ENCODE measurements around the gene OTULIN. TPM values are rescaled to one million over a fixed set of nuclear protein-coding genes. Genes with fewer than 3 reads are reported as not detected.
A peak's percentile ranks its signal among the peaks of the same experiment; 100 is the strongest.

The OTULIN gene
- total and polyA plus RNA-seq, 2 donors (not counting 1 experiment from before 2014, with no cell fraction given) = 9.8 to 17.8 TPM

DNA sequence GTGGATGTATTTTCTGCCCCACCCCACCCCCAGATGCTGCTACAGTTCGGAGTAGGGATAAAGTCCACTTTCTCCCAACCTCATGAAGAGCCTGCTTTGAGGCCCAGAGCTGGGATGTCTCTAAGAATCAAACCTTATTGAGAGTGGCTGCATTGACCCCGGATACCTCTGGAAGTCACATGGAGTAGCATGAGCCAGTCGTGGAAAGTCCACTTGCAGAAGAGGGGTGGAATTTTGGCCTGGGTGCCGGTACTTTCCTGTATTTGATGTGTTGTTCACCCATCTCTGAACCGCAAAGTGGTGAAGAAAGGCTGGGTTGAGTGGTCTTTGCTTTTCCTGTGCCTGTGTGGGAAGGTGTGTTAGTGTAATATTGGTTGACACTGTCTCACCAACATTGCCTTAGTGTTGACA lies 3.7 kb downstream of the OTULIN start:
- Histone ChIP-seq H2AFZ (ENCODE audit: low read length) (no peak overlapping the region), H3K4me1 (ENCODE audit: control insufficient read depth, extremely low read depth, insufficient read depth, low read length) (peaks cover 1% of the 10 kb centered on the region), H3K27me3 (ENCODE audit: control insufficient read depth, insufficient read depth, low read length) (no peaks in the 10 kb centered on the region), H3K9ac (ENCODE audit: insufficient read depth, low read length) (no peak overlapping the region), H4K20me1 (ENCODE audit: control insufficient read depth, extremely low read depth, insufficient read depth, low read length) (no peaks in the 10 kb centered on the region), H3K9me3 (ENCODE audit: control insufficient read depth, insufficient read depth, low read depth, low read length) (no peaks in the 10 kb centered on the region), H3K4me3 (replicated peaks in 1 of 4; ENCODE audit: control extremely low read depth in 1 of 4, insufficient read depth in 1 of 4, low read depth in 3 of 4, low read length in 4 of 4) (no peak overlapping the region), H3K79me2 (ENCODE audit: control insufficient read depth, insufficient read depth, low read length) (peaks cover 77% of the 10 kb centered on the region), H3K36me3 (ENCODE audit: control insufficient read depth, insufficient read depth, low read length) (no peaks in the 10 kb centered on the region), H3K27ac (ENCODE audit: insufficient read depth, low read length) (no peak overlapping the region), H3K4me2 (ENCODE audit: extremely low read depth, insufficient read depth, low read length) (no peak overlapping the region)
- no peak for TF ChIP-seq EZH2 (IDR thresholded peaks at IDR 0.05; ENCODE audit: low read length, missing control alignments)
- TF ChIP-seq, protein P1, sequence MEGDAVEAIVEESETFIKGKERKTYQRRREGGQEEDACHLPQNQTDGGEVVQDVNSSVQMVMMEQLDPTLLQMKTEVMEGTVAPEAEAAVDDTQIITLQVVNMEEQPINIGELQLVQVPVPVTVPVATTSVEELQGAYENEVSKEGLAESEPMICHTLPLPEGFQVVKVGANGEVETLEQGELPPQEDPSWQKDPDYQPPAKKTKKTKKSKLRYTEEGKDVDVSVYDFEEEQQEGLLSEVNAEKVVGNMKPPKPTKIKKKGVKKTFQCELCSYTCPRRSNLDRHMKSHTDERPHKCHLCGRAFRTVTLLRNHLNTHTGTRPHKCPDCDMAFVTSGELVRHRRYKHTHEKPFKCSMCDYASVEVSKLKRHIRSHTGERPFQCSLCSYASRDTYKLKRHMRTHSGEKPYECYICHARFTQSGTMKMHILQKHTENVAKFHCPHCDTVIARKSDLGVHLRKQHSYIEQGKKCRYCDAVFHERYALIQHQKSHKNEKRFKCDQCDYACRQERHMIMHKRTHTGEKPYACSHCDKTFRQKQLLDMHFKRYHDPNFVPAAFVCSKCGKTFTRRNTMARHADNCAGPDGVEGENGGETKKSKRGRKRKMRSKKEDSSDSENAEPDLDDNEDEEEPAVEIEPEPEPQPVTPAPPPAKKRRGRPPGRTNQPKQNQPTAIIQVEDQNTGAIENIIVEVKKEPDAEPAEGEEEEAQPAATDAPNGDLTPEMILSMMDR (conservative IDR thresholded peaks at IDR 0.05 in 1 of 2, IDR thresholded peaks at IDR 0.05 in 1 of 2; ENCODE audit: low read depth in 1 of 2, low read length in 2 of 2) = no peak
- DNase-seq (ENCODE audit: low read depth in 2 of 2) = no peak

DNA sequence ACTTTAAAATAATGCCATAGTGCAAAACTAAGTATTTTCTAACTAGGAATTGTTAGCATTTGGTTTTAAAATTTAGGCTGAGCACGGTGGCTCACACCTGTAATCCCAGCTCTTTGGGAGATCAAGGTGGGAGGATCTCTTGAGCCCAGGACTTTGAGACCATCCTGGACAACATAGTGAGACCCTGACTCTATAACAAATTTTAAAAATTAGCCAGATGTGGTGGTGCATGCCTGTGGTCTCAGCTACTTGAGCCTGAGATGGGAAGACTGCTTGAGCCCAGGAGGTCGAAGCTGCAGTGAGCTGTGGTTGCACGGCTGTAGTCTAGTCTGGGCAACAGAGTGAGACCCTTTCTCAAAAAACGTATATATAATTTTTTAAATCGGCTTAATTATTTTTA lies 4.9 kb downstream of the OTULIN start:
- no peak for TF ChIP-seq EZH2 (IDR thresholded peaks at IDR 0.05; ENCODE audit: low read length, missing control alignments)
- TF ChIP-seq, protein P1 (conservative IDR thresholded peaks at IDR 0.05 in 1 of 2, IDR thresholded peaks at IDR 0.05 in 1 of 2; ENCODE audit: low read depth in 1 of 2, low read length in 2 of 2) = no peak
- Histone ChIP-seq H2AFZ (ENCODE audit: low read length) (no peak overlapping the region), H4K20me1 (ENCODE audit: control insufficient read depth, extremely low read depth, insufficient read depth, low read length) (no peaks in the 10 kb centered on the region), H3K79me2 (ENCODE audit: control insufficient read depth, insufficient read depth, low read length) (peaks cover 85% of the 10 kb centered on the region), H3K4me3 (replicated peaks in 1 of 4; ENCODE audit: control extremely low read depth in 1 of 4, insufficient read depth in 1 of 4, low read depth in 3 of 4, low read length in 4 of 4) (no peak overlapping the region), H3K9me3 (ENCODE audit: control insufficient read depth, insufficient read depth, low read depth, low read length) (no peaks in the 10 kb centered on the region), H3K4me1 (ENCODE audit: control insufficient read depth, extremely low read depth, insufficient read depth, low read length) (no peaks in the 10 kb centered on the region), H3K9ac (ENCODE audit: insufficient read depth, low read length) (no peak overlapping the region), H3K36me3 (ENCODE audit: control insufficient read depth, insufficient read depth, low read length) (no peaks in the 10 kb centered on the region), H3K27me3 (ENCODE audit: control insufficient read depth, insufficient read depth, low read length) (no peaks in the 10 kb centered on the region), H3K4me2 (ENCODE audit: extremely low read depth, insufficient read depth, low read length) (no peak overlapping the region), H3K27ac (ENCODE audit: insufficient read depth, low read length) (no peak overlapping the region)
- DNase-seq (ENCODE audit: low read depth in 2 of 2) = no peak

DNA sequence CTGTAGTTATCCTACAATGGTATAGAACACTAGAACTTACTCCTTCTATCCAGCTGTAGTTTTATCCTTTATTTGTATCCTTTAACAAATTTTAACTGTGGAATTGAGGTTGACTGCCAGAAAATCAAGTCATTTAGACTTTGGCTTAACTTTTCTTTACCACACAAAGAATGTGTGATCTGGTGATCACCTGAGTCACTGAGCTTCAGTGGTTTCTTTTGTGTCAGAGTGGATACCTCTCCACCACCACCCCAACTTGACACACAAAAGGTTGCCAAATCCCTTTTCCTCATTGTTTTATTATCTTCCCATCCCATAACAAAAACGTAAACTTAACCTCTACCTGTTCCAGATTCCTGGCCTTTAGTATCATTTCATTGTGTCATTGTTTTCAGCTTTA lies 5.5 kb downstream of the OTULIN start:
- Histone ChIP-seq H3K4me1 (ENCODE audit: control insufficient read depth, extremely low read depth, insufficient read depth, low read length) (no peaks in the 10 kb centered on the region), H3K27ac (ENCODE audit: insufficient read depth, low read length) (no peak overlapping the region), H3K4me3 (replicated peaks in 1 of 4; ENCODE audit: control extremely low read depth in 1 of 4, insufficient read depth in 1 of 4, low read depth in 3 of 4, low read length in 4 of 4) (no peak overlapping the region), H2AFZ (ENCODE audit: low read length) (no peak overlapping the region), H3K79me2 (ENCODE audit: control insufficient read depth, insufficient read depth, low read length) (peaks cover 83% of the 10 kb centered on the region), H3K9ac (ENCODE audit: insufficient read depth, low read length) (no peak overlapping the region), H3K4me2 (ENCODE audit: extremely low read depth, insufficient read depth, low read length) (no peak overlapping the region), H3K36me3 (ENCODE audit: control insufficient read depth, insufficient read depth, low read length) (no peaks in the 10 kb centered on the region), H3K9me3 (ENCODE audit: control insufficient read depth, insufficient read depth, low read depth, low read length) (no peaks in the 10 kb centered on the region), H3K27me3 (ENCODE audit: control insufficient read depth, insufficient read depth, low read length) (no peaks in the 10 kb centered on the region), H4K20me1 (ENCODE audit: control insufficient read depth, extremely low read depth, insufficient read depth, low read length) (no peaks in the 10 kb centered on the region)
- no peak for TF ChIP-seq EZH2 (IDR thresholded peaks at IDR 0.05; ENCODE audit: low read length, missing control alignments)
- TF ChIP-seq, protein P1 (conservative IDR thresholded peaks at IDR 0.05 in 1 of 2, IDR thresholded peaks at IDR 0.05 in 1 of 2; ENCODE audit: low read depth in 1 of 2, low read length in 2 of 2) = no peak
- DNase-seq (ENCODE audit: low read depth in 2 of 2) = peak in 1 of 2 donors; percentile 85

All from fibroblast of lung (primary cell).